Adrenal gland (tissue), 12 donors: Measurements from ENCODE around the gene CACNA1B. TPM values are rescaled to one million over a fixed set of nuclear protein-coding genes. Genes with fewer than 3 reads are reported as not detected.

Source experiments
- DNase-seq, 7 donors: peaks; one replicate each; pipeline ENCODE4 v3.0.0-alpha.2; 2019 to 2020
- H3K27ac ChIP-seq, 5 donors: fragments of 200-600 bp; sonication (generic) in 4 of 5; 1 replicate in 3 of 5; 2 replicates in 2 of 5; pipeline versions ENCODE4 v1.5.1 to v1.8.0; 2016 to 2020; ENCODE audit warnings: mild to moderate bottlenecking in 1 of 5
- H3K27me3 ChIP-seq: fragments of 200-600 bp; 2 replicates; pipeline ENCODE4 v1.8.0; 2021
- H3K36me3 ChIP-seq, 2 donors: fragments of 200-600 bp; replicated peaks in 1 of 2; 1 replicate in 1 of 2; 2 replicates in 1 of 2; pipeline versions ENCODE4 v1.5.1 to v1.8.0; 2018 to 2022
- H3K4me1 ChIP-seq, 2 donors: fragments of 200-600 bp; replicated peaks in 1 of 2; 1 replicate in 1 of 2; 2 replicates in 1 of 2; pipeline versions ENCODE4 v1.5.1 to v1.8.0; 2018 to 2021
- H3K4me3 ChIP-seq, 4 donors: fragments of 200-600 bp; sonication (generic) in 3 of 4; one replicate each; pipeline ENCODE4 v1.5.1; 2016 to 2018
- H3K9me3 ChIP-seq, 3 donors: fragments of 200-600 bp; sonication (generic) in 1 of 3; replicated peaks in 1 of 3; 1 replicate in 2 of 3; 2 replicates in 1 of 3; pipeline versions ENCODE4 v1.5.1 to v1.8.0; 2016 to 2021
- POLR2A ChIP-seq, 2 donors: fragments of 450-650 bp; IDR thresholded peaks; one replicate each; pipeline ENCODE4 v1.6.1; 2017; ENCODE audit warnings: antibody characterized with exemption in 2 of 2, mild to moderate bottlenecking in 2 of 2, moderate library complexity in 1 of 2
- WGBS, 4 donors: extraction: QIAGEN DNeasy Blood & Tissue Kit in 2 of 4; methylation state at CpG; one replicate each; pipeline versions ENCODE4 v1.1.5 to v1.1.7; 2013 to 2017; 5-methylcytosine and 5-hydroxymethylcytosine counted together
- intact Hi-C, 2 donors: fragments of 100-400 bp; cut with DNase I; formaldehyde crosslinking; loops; one replicate each; pipeline versions ENCODE4 v1.14.1 to v1.15.0; 2022 to 2023
- polyA plus RNA-seq, 3 donors: library from polyadenylated mRNA; stranded (reverse); fragments of 200-250 nt in 2 of 3; fragments of 350-450 nt in 1 of 3; fragmentation: Illumina TruSeq in 1 of 3; extraction: RNeasy Lipid Tissue Mini Kit (QIAGEN cat#74804) in 1 of 3; gene quantifications; one replicate each; pipeline ENCODE4 v1.2.3, GENCODE V29; 2013 to 2014
- total RNA-seq, 9 donors: library from RNA; depleted of rRNA in 4 of 9; stranded (reverse); fragments of >200 nt in 4 of 9; fragments of 120-200 nt in 1 of 9; fragmentation: NEBNext Ultra II Directional in 1 of 9; extraction: Animal tissue kit (Norgen Biotek cat#: 25700) in 1 of 9; gene quantifications; one replicate each; pipeline versions ENCODE4 v1.1.0 to v1.2.4, GENCODE V29; 2013 to 2023
- TF ChIP-seq, protein P1 (sequence below), 6 experiments: fragments of 450-650 bp in 4 of 6; fragments of 200-600 bp in 2 of 6; sonication (generic) in 1 of 6; IDR thresholded peaks; 1 replicate in 5 of 6; 2 replicates in 1 of 6; pipeline versions ENCODE4 v1.5.1 to v1.8.0; 2016 to 2021; ENCODE audit warnings: antibody characterized with exemption in 6 of 6, mild to moderate bottlenecking in 2 of 6, moderate library complexity in 1 of 6
- donor health status: healthy with polysubstance abuse.
- donor health status: Bipolar disorder and iron deficiency.
- donor health status: DM: yes; HTN: yes; CAD: no.
- donor health status: DM: no; HTN: no; CAD: no.
- donor health status: DM: no; HTN: no; CAD: no.
- donor health status: DM: yes; HTN: yes; CAD: no.

CACNA1B gene
- total and polyA plus RNA-seq, 12 donors = 0.04 to 4.9 (median 1.1) TPM; not detected in 1

DNA sequence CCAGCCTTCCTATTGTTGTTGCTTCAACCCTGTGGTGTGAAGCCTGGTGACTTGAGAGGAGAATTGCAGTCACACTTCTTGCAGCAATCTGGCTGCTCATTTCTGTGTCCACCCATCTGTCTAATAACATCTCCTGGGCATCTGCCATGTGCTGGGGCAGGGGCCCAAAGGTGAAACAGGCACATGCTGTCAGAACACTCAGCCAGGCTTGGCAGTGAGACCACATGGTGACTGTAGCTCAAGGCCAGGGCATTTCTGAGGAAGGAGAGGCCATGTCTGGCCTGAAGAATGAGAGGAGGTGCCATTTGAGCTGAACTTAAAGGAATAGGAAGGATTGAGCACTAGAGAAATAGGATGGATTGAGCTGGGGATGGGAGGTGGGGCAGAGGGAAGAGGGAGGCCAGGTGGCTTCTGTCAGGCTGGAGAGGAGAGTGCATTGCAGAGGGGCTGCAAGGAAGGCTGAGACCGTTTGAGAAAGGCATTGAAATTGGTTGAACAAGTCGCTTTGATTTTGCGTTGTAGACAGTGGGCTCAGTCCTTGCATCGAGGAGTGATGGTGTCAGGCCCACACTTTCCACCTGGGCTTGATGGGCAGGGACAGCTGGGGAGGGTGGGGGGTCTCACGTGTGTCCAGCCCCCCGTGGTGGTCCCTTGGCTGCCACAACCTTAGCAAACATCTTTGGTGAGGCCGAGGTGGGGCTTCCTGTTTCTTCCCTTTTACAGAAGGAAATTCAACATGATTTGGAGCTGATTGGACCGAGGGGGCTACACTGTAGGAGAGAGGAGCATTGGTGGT is 222.4 kb downstream of the CACNA1B start:
- Histone ChIP-seq H3K4me3 (no peak overlapping the region), H3K9me3 (no peaks in the 10 kb centered on the region), H3K27me3 (no peaks in the 10 kb centered on the region), H3K36me3 (no peaks in the 10 kb centered on the region), H3K4me1 (no peaks in the 10 kb centered on the region), H3K27ac (no peak overlapping the region)
- DNase-seq = peak in 3 of 7 donors; percentile 7 to 44 (median 8)
- WGBS, 4 donors = 71 to 77% (median 75%) methylated on average over 7 to 8 of the region's 8 CpGs
- intact Hi-C loops = no loop called here
- TF ChIP-seq, protein P1, sequence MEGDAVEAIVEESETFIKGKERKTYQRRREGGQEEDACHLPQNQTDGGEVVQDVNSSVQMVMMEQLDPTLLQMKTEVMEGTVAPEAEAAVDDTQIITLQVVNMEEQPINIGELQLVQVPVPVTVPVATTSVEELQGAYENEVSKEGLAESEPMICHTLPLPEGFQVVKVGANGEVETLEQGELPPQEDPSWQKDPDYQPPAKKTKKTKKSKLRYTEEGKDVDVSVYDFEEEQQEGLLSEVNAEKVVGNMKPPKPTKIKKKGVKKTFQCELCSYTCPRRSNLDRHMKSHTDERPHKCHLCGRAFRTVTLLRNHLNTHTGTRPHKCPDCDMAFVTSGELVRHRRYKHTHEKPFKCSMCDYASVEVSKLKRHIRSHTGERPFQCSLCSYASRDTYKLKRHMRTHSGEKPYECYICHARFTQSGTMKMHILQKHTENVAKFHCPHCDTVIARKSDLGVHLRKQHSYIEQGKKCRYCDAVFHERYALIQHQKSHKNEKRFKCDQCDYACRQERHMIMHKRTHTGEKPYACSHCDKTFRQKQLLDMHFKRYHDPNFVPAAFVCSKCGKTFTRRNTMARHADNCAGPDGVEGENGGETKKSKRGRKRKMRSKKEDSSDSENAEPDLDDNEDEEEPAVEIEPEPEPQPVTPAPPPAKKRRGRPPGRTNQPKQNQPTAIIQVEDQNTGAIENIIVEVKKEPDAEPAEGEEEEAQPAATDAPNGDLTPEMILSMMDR (IDR thresholded peaks at IDR 0.05) = no peak
- TF ChIP-seq POLR2A (IDR thresholded peaks at IDR 0.05) = no peak

DNA sequence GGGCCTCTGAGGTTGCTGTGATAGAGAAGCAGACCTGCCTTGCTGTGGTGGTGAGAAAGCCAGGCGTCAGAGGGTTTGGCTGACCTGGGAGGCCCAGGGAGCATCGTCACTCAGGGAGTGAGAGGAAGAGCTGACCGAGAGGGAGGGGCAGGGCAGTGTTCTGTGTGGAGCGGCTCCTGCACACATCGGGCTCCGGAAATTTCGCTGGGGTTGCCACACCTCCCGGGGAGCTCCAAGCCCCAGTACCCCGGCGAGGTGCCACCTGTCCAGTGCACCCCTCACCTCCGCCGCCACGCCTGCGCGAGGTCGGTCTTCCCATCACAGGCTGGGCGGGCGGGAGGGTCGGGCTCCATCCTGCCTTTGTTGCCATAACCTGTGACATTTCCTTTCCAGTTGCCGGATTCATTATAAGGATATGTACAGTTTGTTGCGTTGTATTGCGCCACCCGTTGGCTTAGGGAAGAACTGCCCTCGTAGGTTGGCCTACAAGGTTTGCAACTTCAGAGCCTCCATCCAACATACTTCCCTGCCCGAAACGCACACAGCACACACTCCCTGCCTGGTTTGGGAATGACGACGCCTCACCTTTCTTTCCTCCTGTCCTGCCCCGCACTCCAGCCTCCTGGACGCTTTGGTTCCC is 223.2 kb downstream of the CACNA1B start:
- no peaks in the 10 kb centered on the region for H3K27me3 ChIP-seq
- 74 to 84% (median 83%) methylated on average over 25 to 30 of the region's 30 CpGs for WGBS, 4 donors
- H3K4me3 ChIP-seq = no peak overlapping the region
- intact Hi-C loops = no loop called here
- no peaks in the 10 kb centered on the region for H3K9me3 ChIP-seq
- no peak for TF ChIP-seq POLR2A (IDR thresholded peaks at IDR 0.05)
- TF ChIP-seq, protein P1 (IDR thresholded peaks at IDR 0.05) = no peak
- H3K4me1 ChIP-seq = no peaks in the 10 kb centered on the region
- no peaks in the 10 kb centered on the region for H3K36me3 ChIP-seq
- H3K27ac ChIP-seq = no peak overlapping the region
- peak in 3 of 7 donors; percentile 8 to 44 (median 14) for DNase-seq

DNA sequence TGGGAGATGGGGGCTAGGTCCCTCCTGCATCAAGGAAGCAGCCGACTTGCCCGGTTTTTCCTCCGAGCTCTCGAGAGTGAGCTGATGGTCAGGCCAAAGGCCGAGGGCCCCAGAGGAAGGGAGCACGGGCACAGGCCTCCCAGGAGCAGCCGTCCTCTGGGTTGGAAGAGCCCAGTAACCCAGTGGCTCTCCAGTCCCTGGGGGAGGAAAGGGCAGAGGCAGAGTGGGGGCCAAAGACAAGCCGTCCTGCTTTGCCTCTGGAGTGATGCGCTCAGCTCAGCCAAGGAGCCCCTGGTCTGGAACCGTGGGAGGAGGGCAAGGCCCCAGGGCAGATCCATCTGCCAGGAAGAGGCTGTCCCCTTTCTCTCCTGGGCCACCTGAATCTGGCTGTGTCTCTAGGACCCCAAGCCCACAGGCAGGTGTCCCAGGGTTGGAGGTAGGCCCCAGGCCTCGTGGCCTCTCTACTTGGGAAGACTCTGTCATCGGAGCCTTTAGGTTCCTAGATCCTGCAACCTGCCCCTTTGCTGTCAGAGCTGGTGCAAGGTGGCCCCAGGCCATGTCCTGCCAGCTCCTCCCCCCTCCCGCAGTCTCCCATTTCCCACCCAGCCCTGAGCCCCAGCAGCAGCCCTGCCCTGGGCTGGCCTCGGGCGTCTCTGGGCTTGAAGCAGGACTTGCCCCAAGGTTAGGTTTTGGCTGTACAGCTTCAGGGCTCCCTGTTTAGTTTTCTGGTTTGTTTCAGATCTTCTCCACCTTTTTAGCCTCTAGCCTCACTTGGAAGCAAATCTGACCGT is 224.1 kb downstream of the CACNA1B start:
- no peaks in the 10 kb centered on the region for H3K4me1 ChIP-seq
- H3K36me3 ChIP-seq = no peaks in the 10 kb centered on the region
- no peak overlapping the region for H3K4me3 ChIP-seq
- no peaks in the 10 kb centered on the region for H3K9me3 ChIP-seq
- no peak overlapping the region for H3K27ac ChIP-seq
- TF ChIP-seq POLR2A (IDR thresholded peaks at IDR 0.05) = no peak
- TF ChIP-seq, protein P1 (IDR thresholded peaks at IDR 0.05) = no peak
- WGBS, 4 donors = 86 to 93% (median 87%) methylated on average over 9 to 16 of the region's 16 CpGs
- H3K27me3 ChIP-seq = no peaks in the 10 kb centered on the region
- intact Hi-C loops = no loop called here
- peak in 3 of 7 donors; percentile 4 to 28 (median 6) for DNase-seq
